ENCODE results near the gene TNPO2.
"Not testable (repeated sequence)": the region's sequence is repeated elsewhere in the genome, so short reads cannot be mapped to it uniquely, and the experiment has no call there.

TNPO2 gene

GRCh38 chr19:12680034-12680433 lies 43.7 kb downstream of the TNPO2 start:
- no peak for TF ChIP-seq CTCF (IDR thresholded peaks at IDR 0.05; ENCODE audit: poor library complexity, severe bottlenecking)
- peaks cover 38% of the 10 kb centered on the region for H3K36me3 ChIP-seq (ENCODE audit: low read depth)

GRCh38 chr19:12678039-12678438 lies 45.7 kb downstream of the TNPO2 start:
- ATAC-seq (ENCODE audit: low read depth); DNase-seq (ENCODE audit: low spot score); H3K4me3 ChIP-seq (ENCODE audit: severe bottlenecking); H3K27ac ChIP-seq (ENCODE audit: poor library complexity, severe bottlenecking); H3K9me3 ChIP-seq (ENCODE audit: severe bottlenecking); H3K4me1 ChIP-seq (ENCODE audit: insufficient read depth, poor library complexity, severe bottlenecking); H3K27me3 ChIP-seq (ENCODE audit: insufficient read depth, poor library complexity, severe bottlenecking): not testable (repeated sequence)
- peaks cover 54% of the 10 kb centered on the region for H3K36me3 ChIP-seq (ENCODE audit: low read depth)

More at GRCh38 chr19:12680034-12680433, 43.7 kb downstream of the TNPO2 start:
- ATAC-seq (ENCODE audit: low read depth) (no peak), DNase-seq (ENCODE audit: low spot score) (no peak)
- no peaks in the 10 kb centered on the region for H3K4me1 ChIP-seq (ENCODE audit: insufficient read depth, poor library complexity, severe bottlenecking)
- no peaks in the 10 kb centered on the region for H3K9me3 ChIP-seq (ENCODE audit: severe bottlenecking)
- no peak overlapping the region for H3K4me3 ChIP-seq (ENCODE audit: severe bottlenecking)
- H3K27me3 ChIP-seq (ENCODE audit: insufficient read depth, poor library complexity, severe bottlenecking), result no peaks in the 10 kb centered on the region
- H3K27ac ChIP-seq (ENCODE audit: poor library complexity, severe bottlenecking), result no peak overlapping the region

- no peak for ATAC-seq (ENCODE audit: low read depth)
- Histone ChIP-seq H3K4me3 (ENCODE audit: severe bottlenecking) (no peak overlapping the region), H3K9me3 (ENCODE audit: severe bottlenecking) (no peaks in the 10 kb centered on the region), H3K27ac (ENCODE audit: poor library complexity, severe bottlenecking) (no peak overlapping the region), H3K27me3 (ENCODE audit: insufficient read depth, poor library complexity, severe bottlenecking) (no peaks in the 10 kb centered on the region), H3K4me1 (ENCODE audit: insufficient read depth, poor library complexity, severe bottlenecking) (no peaks in the 10 kb centered on the region), H3K36me3 (ENCODE audit: low read depth) (peaks cover 62% of the 10 kb centered on the region)
- DNase-seq (ENCODE audit: low spot score), result no peak
- no peak for TF ChIP-seq CTCF (IDR thresholded peaks at IDR 0.05; ENCODE audit: poor library complexity, severe bottlenecking)
Observed at GRCh38 chr19:12676928-12677327, 46.8 kb downstream of the TNPO2 start.

- DNase-seq (ENCODE audit: low spot score) (no peak), ATAC-seq (ENCODE audit: low read depth) (peak; percentile 50)
- Histone ChIP-seq H3K9me3 (ENCODE audit: severe bottlenecking) (no peaks in the 10 kb centered on the region), H3K4me3 (ENCODE audit: severe bottlenecking) (no peak overlapping the region), H3K36me3 (ENCODE audit: low read depth) (peaks cover 67% of the 10 kb centered on the region), H3K4me1 (ENCODE audit: insufficient read depth, poor library complexity, severe bottlenecking) (no peaks in the 10 kb centered on the region), H3K27ac (ENCODE audit: poor library complexity, severe bottlenecking) (no peak overlapping the region), H3K27me3 (ENCODE audit: insufficient read depth, poor library complexity, severe bottlenecking) (no peaks in the 10 kb centered on the region)
- TF ChIP-seq CTCF (IDR thresholded peaks at IDR 0.05; ENCODE audit: poor library complexity, severe bottlenecking), result peak; percentile 85
Observed at GRCh38 chr19:12676384-12676792, 47.3 kb downstream of the TNPO2 start.

- TF ChIP-seq CTCF (IDR thresholded peaks at IDR 0.05; ENCODE audit: poor library complexity, severe bottlenecking), result no peak
- ATAC-seq (ENCODE audit: low read depth) (no peak), DNase-seq (ENCODE audit: low spot score) (no peak)
- Histone ChIP-seq H3K4me1 (ENCODE audit: insufficient read depth, poor library complexity, severe bottlenecking) (no peaks in the 10 kb centered on the region), H3K4me3 (ENCODE audit: severe bottlenecking) (no peak overlapping the region), H3K36me3 (ENCODE audit: low read depth) (peaks cover 68% of the 10 kb centered on the region), H3K9me3 (ENCODE audit: severe bottlenecking) (no peaks in the 10 kb centered on the region), H3K27me3 (ENCODE audit: insufficient read depth, poor library complexity, severe bottlenecking) (no peaks in the 10 kb centered on the region), H3K27ac (ENCODE audit: poor library complexity, severe bottlenecking) (no peak overlapping the region)
Observed at GRCh38 chr19:12675940-12676339, 47.8 kb downstream of the TNPO2 start.

Measured in RWPE2 (cell line).